ENCODE measurements around the gene COX6B2.
A peak's percentile ranks its signal among the peaks of the same experiment; 100 is the strongest.

Gene COX6B2

GRCh38 chr19:55362990-55363716 lies 8.6 kb upstream of the COX6B2 start, which contains the start of gene GARIN5B:
GARIN5B (minus strand) TSS chr19:55363260; CDS start chr19:55363066, 194 bp downstream.
- DNase-seq (ENCODE audit: low read depth in 1 of 2, low spot score in 1 of 2), result no peak

GRCh38 chr19:55362174-55362989 lies 7.9 kb upstream of the COX6B2 start:
- no peak for DNase-seq (ENCODE audit: low read depth in 1 of 2, low spot score in 1 of 2)

GRCh38 chr19:55360902-55361301 lies 6.4 kb upstream of the COX6B2 start:
- DNase-seq (ENCODE audit: low read depth in 1 of 2, low spot score in 1 of 2), result no peak

GRCh38 chr19:55358943-55359908 lies 4.7 kb upstream of the COX6B2 start:
- no peak for DNase-seq (ENCODE audit: low read depth in 1 of 2, low spot score in 1 of 2)

- no peak for DNase-seq (ENCODE audit: low read depth in 1 of 2, low spot score in 1 of 2)
Observed at GRCh38 chr19:55358493-55358892, 4.0 kb upstream of the COX6B2 start.

DNA sequence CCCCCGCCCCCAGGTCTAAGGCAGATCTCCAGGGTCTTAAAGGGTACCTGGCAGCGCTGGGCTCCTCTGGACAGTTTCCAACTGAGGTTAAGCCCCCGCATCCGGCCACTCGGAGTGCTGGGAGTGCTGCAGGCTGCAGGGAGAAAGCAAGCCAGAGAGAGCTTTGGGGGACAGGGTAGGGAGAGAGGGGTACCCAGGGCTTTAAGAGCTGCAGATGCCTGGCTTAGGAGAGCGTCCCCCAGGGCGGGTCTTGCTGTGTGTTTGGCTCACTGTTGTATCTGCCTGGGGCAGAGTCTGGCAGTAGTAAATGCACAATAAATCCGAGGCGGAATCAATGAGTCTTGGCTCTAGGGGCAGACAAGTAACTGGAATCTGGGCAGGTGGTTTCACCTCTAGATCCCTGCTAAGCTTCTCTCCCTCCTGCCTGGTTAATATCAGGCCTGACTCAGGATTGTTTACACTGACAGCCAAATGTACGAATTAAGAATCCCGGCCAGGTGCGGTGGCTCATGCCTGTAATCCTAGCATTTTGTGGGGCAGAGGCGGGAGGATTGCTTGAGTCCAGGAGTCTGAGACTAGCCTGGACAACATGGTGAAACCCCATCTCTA lies 798 bp upstream of the COX6B2 start:
- DNase-seq (ENCODE audit: low read depth in 1 of 2, low spot score in 1 of 2), result no peak

GRCh38 chr19:55353803-55354697 lies 469 bp downstream of the COX6B2 start:
- DNase-seq (ENCODE audit: low read depth in 1 of 2, low spot score in 1 of 2), result peak; percentile 20 to 43

- DNase-seq (ENCODE audit: low read depth in 1 of 2, low spot score in 1 of 2), result no peak
Observed at GRCh38 chr19:55353356-55353802, 1.1 kb downstream of the COX6B2 start.

- no peak for DNase-seq (ENCODE audit: low read depth in 1 of 2, low spot score in 1 of 2)
Observed at GRCh38 chr19:55352549-55353145, 1.9 kb downstream of the COX6B2 start.

GRCh38 chr19:55352040-55352439 lies 2.5 kb downstream of the COX6B2 start:
- DNase-seq (ENCODE audit: low read depth in 1 of 2, low spot score in 1 of 2), result no peak

DNA sequence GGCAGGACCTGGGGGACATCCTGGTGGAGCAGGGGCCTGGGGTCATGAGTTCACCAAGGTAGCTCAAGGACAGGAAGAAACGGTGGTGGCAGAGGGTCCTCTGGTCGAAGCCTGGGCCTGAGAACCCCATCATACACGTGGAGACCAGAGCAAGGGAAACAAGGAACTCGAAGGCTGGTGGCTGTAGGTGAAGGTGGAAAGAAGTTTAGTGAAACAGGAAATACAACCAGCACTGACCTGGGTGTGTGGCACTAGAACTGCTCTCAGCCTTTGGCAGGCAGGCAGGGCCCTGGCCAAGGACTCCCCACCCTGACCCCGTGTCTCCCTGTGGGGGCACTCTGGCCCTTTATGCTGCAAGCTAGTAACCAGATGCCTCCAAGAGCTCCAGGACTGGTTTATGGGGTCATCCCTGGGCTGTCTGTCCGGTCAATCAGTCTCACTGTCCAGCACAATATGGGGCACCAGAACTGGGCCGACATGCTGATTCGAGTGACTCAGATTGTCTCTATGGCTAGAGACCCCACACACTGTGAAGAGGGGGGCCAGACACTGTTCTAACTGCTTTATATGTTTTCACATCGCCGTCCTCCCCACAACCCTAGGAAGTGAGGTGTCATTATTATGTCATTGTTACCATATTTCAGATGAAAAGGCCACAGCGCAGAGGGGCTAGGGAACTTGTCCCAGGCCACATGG lies 3.8 kb downstream of the COX6B2 start:
- no peak for DNase-seq (ENCODE audit: low read depth in 1 of 2, low spot score in 1 of 2)

- DNase-seq (ENCODE audit: low read depth in 1 of 2, low spot score in 1 of 2), result no peak
Observed at GRCh38 chr19:55348317-55349034, 6.0 kb downstream of the COX6B2 start.

DNA sequence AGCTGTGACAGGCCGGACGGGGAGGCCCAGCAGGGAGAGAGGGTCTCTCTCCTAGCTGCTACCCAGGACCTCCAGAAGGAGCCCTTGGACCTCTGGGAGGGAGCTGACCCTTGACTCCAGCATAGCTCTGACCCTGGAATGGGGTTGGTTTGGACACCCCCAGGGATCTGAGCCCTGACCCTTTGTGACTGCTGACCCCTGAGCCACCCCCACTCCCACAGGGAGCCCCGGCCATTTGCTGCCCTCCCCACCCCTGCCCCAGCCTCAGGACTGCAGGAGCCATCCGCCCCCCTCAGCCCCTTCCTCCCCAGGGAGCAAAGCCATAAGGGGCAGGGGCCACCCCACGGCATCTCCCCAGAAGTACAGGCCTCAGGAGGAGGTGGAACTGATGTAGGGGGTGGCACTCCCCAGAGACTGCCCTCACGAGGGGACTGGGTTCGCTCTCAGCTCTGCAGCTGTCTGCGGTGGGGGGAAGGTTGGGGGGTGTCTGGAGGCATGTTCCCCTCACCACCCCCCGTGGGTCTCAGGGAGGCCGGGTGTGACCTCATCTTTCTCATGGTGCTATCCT lies 7.0 kb downstream of the COX6B2 start:
- DNase-seq (ENCODE audit: low read depth in 1 of 2, low spot score in 1 of 2), result no peak

DNA sequence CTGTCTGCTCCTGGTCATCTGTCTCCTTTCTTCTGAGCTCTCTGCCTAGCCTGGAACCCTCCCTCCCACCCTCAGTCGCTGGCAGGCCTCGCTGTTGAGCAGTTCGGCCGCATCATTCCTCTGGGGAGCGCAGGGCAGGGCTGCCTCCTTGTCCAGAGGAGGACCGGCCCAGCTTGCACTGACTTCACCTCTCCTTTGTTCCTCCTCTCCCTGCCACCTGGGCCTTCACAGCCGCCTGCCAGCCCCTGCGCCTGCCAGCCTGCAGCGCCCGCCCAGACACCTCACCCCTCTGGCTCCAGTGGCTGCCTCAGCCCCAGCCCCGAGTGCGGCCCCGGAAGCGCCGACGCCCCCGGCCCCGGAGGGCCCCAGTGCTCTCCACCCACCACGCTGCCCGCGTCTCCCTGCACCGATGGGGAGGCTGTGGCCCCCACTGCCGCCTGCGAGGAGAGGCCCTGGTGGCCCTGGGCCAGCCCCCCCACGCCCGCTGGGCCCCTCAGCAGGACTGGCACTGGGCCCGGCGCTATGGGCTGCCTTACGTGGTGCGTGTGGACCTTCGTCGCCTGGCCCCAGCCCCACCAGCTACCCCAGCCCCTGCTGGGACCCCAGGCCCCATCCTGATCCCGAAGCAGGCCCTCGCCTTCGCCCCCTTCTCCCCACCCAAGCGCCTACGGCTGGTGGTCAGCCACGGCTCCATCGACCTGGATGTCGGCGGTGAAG lies 7.6 kb downstream of the COX6B2 start:
- no peak for DNase-seq (ENCODE audit: low read depth in 1 of 2, low spot score in 1 of 2)

GRCh38 chr19:55345818-55346724 lies 8.4 kb downstream of the COX6B2 start:
- DNase-seq (ENCODE audit: low read depth in 1 of 2, low spot score in 1 of 2), result no peak
